HK-2 (cell line): ENCODE data around the gene SLC10A3.

Source experiments
- DNase-seq: peaks from one replicate; pipeline ENCODE4 v3.0.0-alpha.2; 2018; ENCODE audit not compliant: unreplicated experiment

Gene SLC10A3

DNA sequence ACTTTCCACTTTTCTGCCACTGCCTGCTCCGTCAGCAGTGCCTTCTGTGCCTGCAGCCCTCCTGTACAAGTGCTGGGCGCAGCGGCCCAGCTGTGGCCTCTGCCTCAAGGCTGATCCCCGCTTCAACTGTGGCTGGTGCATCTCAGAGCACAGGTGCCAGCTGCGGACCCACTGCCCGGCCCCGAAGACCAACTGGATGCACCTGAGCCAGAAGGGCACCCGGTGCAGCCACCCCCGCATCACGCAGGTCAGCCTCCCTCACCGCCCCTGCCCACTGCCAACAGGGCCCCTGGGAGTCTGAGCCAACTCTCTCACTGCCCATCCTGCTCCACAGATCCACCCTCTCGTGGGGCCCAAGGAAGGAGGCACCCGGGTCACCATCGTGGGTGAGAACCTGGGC, 24.8 kb downstream of the SLC10A3 start:
- no peak for DNase-seq

DNA sequence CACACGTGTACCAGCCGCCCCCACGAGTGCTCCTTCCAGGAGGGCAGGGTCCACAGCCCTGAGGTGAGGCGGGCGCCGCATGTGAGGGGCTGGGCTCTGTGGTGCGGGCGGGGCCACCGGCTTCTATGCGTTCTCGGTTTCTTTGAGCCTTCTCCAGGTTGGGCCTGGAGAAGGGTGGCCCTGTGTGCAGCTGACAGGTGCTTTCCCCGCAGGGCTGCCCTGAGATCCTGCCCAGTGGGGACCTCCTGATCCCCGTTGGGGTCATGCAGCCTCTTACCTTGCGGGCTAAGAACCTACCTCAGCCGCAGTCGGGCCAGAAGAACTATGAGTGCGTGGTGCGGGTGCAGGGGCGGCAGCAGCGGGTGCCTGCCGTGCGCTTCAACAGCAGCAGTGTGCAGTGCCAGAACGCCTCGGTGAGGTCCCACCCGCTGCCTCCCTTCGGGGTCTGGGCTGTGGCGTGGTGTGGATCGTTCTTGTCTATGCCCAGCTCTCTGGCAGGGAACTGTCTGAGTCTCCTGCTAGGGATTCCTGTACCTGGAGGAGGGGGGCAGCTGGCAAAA, 25.5 kb downstream of the SLC10A3 start:
- no peak for DNase-seq

DNA sequence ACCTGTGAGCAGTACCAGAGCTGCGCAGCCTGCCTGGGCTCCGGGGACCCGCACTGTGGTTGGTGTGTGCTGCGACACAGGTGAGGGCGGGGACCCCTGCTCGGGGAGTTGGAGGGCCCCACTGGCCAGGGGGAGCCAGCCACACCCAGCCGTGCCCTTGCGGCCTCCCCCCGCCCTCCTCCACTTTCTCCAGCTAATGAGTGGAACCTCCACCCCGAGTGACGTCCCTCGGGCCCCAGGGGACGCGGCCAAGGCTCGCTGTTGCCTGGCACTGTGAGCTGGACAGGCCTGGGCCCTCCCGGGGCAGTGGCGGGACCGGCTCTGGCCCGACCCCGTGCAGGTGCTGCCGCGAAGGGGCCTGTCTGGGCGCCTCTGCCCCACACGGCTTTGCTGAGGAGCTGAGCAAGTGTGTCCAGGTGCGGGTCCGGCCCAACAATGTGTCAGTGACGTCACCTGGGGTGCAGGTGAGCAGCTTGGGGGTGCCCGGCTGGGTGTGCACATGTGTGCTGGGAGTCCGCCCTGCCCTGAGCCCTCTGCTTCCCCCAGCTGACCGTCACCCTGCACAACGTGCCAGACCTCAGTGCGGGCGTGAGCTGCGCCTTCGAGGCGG, 26.7 kb downstream of the SLC10A3 start:
- no peak for DNase-seq

DNA sequence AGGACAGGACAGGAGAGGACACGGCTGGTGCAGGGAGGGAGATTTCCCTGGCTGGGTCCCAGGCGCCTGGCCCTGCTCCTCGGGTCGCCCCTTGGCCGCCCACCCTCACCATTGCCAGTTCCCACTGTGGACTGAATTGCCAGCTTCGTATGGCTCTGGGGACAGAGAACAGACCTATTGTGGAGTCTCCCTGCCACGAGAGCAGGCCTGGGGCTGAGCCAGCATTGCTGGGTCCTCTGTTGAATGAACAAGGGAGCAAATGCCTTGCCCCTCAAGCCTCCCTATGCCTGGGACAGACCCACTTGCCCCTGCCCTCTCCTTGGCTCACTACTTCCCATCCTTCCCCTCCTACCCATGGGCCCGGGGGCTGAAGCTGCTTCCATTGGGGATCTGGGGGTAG, 28.0 kb downstream of the SLC10A3 start:
- DNase-seq: no peak

DNA sequence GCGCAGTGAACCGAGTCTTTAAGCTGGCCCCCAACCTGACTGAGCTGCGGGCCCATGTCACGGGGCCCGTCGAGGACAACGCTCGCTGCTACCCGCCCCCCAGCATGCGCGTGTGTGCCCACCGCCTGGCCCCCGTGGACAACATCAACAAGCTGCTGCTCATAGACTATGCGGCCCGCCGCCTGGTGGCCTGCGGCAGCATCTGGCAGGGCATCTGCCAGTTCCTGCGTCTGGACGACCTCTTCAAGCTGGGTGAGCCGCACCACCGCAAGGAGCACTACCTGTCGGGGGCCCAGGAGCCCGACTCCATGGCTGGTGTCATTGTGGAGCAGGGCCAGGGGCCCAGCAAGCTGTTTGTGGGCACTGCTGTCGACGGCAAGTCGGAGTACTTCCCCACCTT, 30.1 kb downstream of the SLC10A3 start:
- no peak for DNase-seq

DNA sequence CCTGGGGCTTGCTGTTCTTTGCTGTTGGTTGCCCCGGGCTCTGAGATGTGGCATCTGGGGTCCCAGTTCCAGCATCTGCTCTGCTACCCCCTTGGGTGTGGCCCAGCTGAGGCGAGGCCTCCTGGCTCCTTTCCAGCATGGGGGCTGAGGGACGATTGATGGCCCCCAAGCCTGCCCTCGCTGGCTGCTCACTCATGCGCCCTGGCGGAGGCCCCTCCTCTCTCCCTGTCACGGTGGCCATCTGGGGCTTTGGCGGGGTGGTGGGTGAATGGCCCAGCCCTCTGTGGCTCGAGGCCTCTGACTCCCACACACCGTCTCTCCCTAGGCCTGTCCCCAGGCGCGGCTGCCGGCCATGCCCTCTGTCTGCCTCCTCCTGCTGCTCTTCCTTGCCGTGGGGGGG, 30.6 kb downstream of the SLC10A3 start:
- no peak for DNase-seq

DNA sequence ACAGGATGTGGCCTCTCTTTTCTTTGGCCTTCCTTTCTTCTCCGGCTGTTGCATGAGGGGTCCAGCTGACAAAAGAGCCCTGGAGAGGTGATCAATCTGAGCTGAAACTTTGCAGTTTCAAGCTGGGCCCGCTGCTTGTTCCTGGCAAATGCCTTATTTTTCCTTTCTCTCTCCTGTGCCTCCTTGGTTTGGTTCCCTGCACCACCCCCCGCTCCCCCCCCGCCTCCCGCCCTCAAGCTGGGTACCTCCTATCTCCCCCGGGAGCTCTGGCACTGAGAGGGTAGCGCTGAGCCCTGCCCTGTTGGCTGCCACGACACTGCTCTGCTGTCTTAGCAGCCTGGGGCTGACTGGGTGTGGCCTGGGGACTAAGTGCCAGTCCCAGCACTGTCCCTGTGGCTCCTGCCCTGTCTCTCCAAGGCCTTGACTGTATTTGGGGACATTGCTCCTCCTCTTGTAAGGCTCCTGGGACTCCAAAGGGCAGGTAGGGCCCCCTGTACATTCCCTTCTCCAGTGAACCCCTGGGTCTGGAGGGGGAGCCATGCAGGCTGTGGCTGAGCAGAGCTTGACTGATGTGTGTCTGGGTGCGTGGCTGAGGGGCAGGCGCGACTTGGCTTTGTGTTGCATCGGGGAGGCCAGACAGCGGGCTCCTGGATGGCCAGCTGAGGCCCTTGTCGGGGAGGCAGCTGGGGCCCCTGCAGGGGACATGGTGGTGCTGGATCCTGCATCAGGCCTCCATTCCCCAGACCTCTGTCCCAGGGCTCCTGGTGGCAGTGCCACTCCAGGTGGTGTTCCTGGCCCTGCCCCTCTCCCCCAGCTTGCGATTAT, 31.3 kb downstream of the SLC10A3 start:
- DNase-seq: peak; percentile 45

DNA sequence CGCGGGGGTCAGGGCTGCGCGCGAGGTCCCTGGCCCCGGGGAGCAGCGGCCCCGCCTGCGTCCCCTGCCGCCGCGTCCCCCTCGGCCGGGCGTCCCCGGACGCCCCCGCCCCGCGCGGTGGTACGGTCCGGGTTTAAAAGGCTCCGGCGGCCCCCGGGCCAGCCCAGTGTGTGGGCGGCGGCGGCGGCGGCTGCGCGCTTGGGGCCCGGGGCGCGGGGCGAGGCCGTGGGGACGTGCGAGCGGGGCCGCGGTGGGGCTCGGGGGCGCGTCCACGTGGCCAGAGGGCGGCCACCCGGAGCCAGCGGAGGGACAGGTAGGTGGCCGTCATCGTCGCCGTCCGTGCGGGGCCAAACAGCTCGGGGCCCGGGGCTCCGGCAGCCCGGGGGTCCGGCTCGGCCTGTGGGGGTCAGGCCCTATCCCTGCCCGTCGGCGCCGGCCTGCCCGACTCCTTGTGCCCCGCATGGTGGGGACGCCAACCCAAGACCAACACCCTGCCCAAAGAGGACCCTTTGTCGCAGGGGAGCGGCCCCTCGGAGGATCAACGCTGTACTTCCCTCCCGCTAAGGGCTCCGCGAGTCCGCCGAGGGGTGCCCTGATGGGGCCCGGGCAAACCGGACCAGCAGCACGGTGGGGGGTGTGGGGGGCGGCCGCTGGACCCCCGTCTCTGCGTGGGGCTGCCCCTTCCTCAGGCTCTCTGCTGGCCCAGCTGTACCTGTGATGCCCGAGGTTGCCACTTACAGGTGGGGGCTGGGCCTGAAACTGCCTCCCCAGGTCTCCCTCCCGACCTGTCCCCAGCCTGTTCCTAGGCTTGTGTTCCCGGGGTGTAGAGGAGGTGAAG, 32.1 kb downstream of the SLC10A3 start, which contains the start of gene PLXNA3:
PLXNA3 (plus strand) TSS at position 166 of the 838 bp plus-strand sequence. CDS start 1,903 bp downstream, outside the sequence.
- peak; percentile 57 for DNase-seq

DNA sequence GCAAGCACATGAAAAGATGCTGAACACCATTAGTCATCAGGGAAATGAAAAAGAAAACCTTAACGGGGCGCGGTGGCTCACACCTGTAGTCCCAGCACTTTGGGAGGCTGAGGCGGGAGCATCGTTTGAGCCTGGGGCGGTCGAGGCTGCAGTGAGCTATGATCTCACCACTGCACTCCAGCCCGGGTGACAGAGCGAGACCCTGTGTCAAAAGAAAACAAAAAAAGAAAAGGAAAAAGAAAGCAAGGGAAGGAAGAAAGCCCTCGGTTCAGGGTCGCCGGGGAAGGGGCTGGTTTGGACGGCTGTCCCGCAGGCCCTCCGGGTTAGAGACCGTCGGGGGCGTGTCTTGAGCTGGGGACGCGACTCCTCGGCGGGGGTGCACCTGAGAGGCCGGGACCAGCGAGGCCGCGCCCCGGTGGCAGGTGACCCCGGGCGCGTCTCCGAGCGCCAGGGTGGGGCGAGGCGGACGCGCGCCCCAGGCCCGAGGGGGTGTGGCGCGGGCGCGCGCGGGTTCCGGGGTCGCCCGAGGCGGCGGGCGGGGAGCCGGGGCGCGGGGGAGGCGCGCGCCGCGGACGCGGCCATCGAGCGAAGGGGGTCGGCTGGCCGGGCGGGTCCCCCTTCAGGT, 32.8 kb downstream of the SLC10A3 start:
- peak; percentile 44 for DNase-seq

DNA sequence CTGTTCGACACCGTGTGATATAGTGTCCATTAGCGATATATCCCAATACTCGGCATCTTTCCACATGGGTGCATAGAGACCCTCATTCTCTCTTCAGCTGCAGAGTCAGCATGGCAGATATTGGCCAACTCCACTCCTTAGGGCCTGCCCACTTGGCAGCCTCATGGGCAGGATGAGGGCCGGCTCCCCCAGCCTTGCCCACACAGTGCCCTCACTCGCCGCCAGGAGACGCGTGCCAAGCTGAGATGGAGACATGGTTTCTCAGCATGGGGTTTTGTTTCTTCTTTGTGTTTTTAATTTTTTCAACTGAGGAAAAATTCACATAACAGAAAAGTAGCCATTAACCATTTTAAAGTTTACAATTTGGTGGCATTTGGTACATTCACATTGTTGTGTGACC, 37.6 kb downstream of the SLC10A3 start:
- DNase-seq: no peak

DNA sequence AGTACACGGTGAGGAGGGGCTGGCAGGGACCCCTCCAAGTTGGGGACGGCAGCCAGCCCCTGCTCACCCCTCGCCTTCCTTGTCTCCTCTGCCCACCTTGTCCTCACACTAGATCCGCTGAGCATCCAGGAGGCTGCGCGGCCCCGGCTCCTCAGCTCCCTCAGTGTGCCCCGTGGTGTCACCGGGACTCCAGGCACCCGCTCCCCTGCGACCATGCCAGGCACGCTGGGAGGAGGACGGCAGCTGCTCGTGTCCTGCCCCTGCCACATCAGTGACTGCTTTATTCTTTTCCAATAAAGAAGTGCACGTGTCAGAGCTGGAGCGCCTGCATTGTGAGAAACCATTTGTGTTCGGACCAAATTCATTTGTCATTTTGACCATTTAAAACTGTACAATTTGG, 40.1 kb downstream of the SLC10A3 start:
- DNase-seq: no peak

DNA sequence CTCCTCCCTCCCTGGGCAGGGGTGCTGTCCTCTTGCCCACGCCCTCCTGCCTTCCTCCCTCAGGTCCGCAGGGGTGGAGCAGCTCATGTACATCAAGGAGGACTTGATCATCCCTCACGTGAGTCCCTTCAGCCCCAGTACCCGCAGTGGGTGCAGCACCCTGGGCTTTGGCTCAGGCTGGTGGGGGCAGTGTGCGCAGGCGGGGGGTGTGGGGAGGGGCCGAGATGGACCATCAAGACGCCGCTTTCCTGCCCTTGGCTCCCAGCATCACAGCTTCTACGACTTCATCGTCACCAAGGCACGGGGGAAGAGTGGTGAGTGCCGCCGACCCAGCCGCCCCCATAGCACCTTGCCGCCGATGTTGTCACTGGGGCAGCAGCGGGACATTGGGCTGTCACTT, 40.8 kb downstream of the SLC10A3 start:
- DNase-seq: no peak

DNA sequence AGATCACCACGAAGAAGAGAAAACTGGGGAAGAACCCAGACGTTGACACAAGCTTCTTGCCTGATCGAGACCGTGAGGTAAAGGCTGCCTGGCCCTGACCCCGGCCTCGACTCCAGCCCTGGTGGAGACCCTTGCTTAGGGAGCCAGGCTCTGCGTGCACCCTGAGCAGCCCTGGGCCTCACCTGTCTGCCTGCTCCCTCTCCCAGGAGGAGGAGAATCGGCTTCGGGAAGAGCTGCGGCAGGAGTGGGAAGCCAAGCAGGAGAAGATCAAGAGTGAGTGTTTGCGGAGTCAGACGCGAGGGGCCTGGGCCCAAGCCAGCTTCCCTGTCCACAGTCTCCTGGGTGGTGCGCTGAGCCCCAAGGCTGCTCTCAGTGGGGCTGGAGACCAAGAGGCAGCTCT, 41.9 kb downstream of the SLC10A3 start:
- DNase-seq: no peak

DNA sequence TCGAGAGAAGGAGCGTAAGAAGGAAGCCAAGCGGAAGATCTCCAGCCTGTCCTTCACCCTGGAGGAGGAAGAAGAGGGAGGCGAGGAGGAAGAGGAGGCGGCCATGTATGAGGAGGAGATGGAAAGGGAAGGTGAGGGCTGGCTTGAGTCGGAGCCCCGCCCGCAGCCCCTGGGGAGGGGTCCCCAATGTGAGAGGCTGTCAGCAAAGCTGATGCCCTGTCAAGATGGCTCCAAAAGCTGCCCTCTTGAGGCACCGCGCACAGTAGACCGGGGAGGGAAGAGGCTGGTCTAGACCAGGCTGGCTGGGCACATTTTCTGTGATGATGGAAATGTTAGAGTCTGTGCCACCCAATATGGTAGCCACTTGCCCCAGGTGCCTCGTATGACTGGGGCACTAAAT, 44.0 kb downstream of the SLC10A3 start:
- DNase-seq: no peak

DNA sequence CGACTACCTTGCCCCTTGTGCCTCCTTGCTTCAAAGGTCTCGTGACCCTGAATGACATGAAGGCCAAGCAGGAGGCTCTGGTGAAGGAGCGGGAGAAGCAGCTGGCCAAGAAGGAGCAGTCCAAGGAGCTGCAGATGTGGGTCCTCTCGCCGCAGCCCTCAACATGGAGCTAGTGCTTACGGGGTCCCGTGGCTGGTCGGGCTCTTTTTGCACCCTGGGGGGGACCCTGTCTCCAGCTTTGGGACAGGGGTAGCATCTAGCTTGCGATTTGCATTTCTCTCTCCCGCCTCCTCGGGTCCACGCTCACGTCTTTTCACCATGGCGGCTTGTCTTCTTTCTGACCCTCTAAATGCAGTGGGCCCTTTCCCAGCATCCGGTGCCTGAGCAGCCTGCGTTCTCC, 44.7 kb downstream of the SLC10A3 start:
- no peak for DNase-seq

DNA sequence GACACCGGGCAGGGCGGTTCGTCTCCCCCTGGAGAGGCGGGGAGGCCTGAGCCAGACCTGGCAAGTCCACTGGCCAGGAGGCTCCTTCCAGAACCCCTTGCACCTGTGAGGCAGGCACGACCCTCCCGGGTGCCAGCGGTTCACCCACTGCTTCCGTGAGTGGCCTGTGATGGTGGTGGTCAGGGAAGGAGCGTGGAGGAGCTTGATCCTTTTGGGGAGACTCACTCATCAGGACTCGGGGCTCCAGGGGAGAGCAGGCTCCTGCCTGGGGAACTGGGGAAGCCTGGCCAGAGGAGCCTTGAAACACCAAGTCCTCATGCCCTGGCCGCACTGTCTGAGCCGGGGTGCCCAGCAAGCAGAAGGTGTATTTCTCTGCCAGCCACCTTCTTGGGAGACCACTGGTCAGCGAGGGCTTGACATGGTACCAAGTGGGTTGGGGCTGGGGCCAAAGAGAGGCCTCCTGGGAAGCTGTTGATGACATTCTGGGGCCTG, 45.6 kb downstream of the SLC10A3 start:
- DNase-seq: no peak

DNA sequence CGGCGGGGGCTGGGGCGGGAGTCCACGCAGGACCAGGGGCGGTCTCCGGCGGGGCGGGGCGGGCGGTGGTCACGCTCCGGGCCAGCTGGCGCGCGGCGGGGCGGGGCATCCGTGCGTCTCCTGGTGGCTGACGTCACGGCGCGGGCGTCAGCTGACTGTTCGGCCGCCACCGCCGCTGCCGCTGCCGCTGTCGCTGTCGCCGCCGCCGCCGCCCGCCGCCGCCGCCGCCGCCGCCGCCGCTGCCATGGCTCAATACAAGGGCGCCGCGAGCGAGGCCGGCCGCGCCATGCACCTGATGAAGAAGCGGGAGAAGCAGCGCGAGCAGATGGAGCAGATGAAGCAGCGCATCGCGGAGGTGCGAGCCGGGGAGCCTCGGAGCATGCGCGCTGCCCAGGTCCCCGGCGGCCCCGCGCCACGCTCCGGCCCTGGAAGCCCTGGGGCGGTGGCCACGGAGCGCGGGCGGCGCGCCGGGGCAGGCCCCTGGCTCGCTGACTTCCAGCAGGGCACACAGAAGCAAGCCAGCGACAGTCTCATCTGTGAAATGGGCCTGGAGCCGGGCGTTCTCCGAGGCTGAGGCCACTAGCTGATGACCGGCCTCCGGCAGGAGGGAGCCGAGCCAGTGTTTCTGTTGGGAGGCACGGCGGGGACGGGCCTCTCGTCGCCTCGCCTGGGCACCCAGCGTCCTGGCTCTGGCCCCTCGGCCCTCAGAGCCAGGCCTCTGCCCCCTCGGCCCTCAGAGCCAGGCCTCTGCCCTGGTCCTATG, 46.3 kb downstream of the SLC10A3 start, which contains the start of gene FAM50A:
FAM50A (plus strand) TSS at position 150 of the 763 bp plus-strand sequence; CDS start at position 245, 95 bp downstream.
- DNase-seq: peak; percentile 68

DNA sequence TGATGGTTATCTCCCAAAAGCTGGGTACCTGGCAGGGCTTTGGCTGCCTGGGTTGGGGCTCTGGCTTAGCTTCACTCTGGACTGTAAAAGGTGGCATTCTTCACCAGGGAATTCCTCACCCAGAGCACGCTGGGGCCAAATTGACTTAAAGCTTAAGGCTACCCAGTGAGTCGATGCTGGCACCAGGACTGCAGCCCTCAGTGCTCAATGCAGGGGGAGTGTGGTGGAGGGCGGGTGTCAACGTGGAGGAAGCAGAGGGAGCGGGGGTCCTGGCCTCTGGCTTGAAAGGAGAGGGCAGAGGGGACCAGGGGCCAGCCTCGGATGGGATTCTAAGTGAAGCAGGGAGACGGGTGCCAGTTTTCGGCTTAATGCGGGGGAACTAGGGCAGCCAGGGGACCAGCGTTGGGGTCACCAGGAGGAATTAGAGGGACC, 46.9 kb downstream of the SLC10A3 start:
- no peak for DNase-seq

DNA sequence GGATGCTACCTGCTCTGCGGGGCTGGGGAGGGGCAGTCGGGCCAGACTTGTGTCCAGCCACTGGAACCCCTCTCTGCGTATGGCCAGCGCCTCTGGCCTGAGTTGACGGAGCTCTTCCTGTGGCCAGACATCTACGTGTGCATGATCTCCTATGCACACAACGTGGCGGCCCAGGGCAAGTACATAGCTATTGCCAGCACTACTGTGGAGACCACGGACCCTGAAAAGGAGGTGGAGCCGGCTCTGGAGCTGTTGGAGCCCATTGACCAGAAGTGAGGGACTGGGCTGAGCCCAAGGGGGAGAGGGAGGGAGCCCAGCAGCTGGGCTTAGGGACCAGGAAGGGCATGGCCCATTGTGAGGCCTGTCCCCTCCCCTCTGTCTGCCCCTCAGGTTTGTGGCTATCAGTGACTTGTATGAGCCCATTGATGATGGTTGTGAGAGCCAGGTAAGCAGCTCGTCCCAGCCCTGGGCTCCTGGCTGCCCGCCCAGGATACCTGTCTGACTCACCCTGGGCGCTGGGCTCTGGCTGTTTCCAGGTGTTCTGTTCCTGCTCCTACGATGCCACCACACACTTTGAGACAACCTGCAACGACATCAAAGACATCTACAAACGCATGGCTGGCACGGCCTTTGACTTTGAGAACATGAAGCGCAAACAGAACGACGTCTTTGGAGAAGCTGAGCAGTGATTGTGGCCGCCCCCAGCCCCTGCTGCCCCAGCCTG, 48.3 kb downstream of the SLC10A3 start:
- DNase-seq: no peak

DNA sequence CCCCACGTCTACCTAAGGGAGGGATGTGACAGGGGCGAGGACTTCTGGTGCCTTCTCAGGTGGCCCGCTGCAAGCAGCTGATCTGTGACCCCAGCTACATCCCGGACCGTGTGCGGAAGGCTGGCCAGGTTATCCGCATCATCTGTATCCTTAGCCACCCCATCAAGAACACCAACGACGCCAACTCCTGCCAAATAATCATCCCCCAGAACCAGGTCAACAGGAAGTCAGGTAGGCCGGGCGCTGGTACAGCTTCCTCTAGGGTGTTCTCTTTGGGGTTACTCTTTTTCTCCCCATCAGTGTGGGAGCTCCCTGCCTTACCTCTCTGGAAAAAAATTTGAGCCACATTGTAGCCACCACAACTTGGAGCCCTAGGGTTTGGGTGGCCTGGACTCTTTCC, 48.9 kb downstream of the SLC10A3 start:
- no peak for DNase-seq
